ENCODE results near the gene TRIM17. TPM values are rescaled to one million over a fixed set of nuclear protein-coding genes. Genes with fewer than 3 reads are reported as not detected.

Gene TRIM17
- total and polyA plus RNA-seq, 2 donors from 2014 or later = 1.3 to 6.5 TPM

GRCh38 chr1:228367798-228368791 lies 48.6 kb downstream of the TRIM17 start:
- intact Hi-C loops (cut with DNase I) = no loop called here
- no peak overlapping the region for H3K9ac ChIP-seq (ENCODE audit: low read length in 3 of 3)
- DNase-seq (peak in 4 of 5 donors; percentile 29 to 74 (median 53)), FAIRE-seq (no peak)
- TF ChIP-seq CTCF (IDR thresholded peaks at IDR 0.05; ENCODE audit: borderline replicate concordance, extremely low read depth, insufficient read depth) = no peak
- H3K4me3 ChIP-seq (ENCODE audit: low read length in 3 of 3) = no peak overlapping the region
- H3K9me3 ChIP-seq (ENCODE audit: control insufficient read depth in 2 of 3, insufficient read depth in 1 of 3, low read length in 3 of 3) = no peaks in the 10 kb centered on the region
- H3K36me3 ChIP-seq (ENCODE audit: control insufficient read depth in 2 of 3, insufficient read depth in 3 of 3, low read length in 3 of 3) = no peaks in the 10 kb centered on the region
- peaks cover 0 to 12% (median 0%) of the 10 kb centered on the region in 3 donors for H3K4me1 ChIP-seq (ENCODE audit: control insufficient read depth in 2 of 3, insufficient read depth in 2 of 3, low read depth in 1 of 3, low read length in 3 of 3)
- no peak overlapping the region for H3K27ac ChIP-seq (ENCODE audit: low read depth in 2 of 2, low read length in 2 of 2)
- H3K27me3 ChIP-seq (ENCODE audit: control insufficient read depth, insufficient read depth, low read length) = no peaks in the 10 kb centered on the region

GRCh38 chr1:228366866-228367741 lies 49.6 kb downstream of the TRIM17 start:
- no peaks in the 10 kb centered on the region for H3K27me3 ChIP-seq (ENCODE audit: control insufficient read depth, insufficient read depth, low read length)

More at GRCh38 chr1:228366866-228367741, 49.6 kb downstream of the TRIM17 start:
- DNase-seq (peak; percentile 14 to 65 (median 30)), FAIRE-seq (no peak)
- Histone ChIP-seq H3K9me3 (ENCODE audit: control insufficient read depth in 2 of 3, insufficient read depth in 1 of 3, low read length in 3 of 3) (no peaks in the 10 kb centered on the region), H3K36me3 (ENCODE audit: control insufficient read depth in 2 of 3, insufficient read depth in 3 of 3, low read length in 3 of 3) (no peaks in the 10 kb centered on the region), H3K4me3 (ENCODE audit: low read length in 3 of 3) (no peak overlapping the region), H3K27ac (ENCODE audit: low read depth in 2 of 2, low read length in 2 of 2) (no peak overlapping the region), H3K9ac (ENCODE audit: low read length in 3 of 3) (no peak overlapping the region), H3K4me1 (ENCODE audit: control insufficient read depth in 2 of 3, insufficient read depth in 2 of 3, low read depth in 1 of 3, low read length in 3 of 3) (peaks cover 0 to 4% (median 0%) of the 10 kb centered on the region in 3 donors)
- intact Hi-C loops (cut with DNase I) = no loop called here
- TF ChIP-seq CTCF (IDR thresholded peaks at IDR 0.05; ENCODE audit: borderline replicate concordance, extremely low read depth, insufficient read depth) = no peak
